Upper lobe of left lung (tissue), 6 donors: ENCODE data around the gene SLC13A3. TPM values are rescaled to one million over a fixed set of nuclear protein-coding genes. Genes with fewer than 3 reads are reported as not detected.
A peak's percentile ranks its signal among the peaks of the same experiment; 100 is the strongest.

Experiments
- ATAC-seq, 2 donors: fragments of 200-7000 bp; cut with Tn5 transposase; one replicate each; pipeline ENCODE4 v1.9.1; 2022; ENCODE audit warnings: mild to moderate bottlenecking in 2 of 2, moderate library complexity in 2 of 2; ENCODE audit not compliant: low FRiP score in 2 of 2
- DNase-seq, 2 donors: peaks; one replicate each; pipeline ENCODE4 v3.0.0-alpha.2; 2019 to 2020
- H3K27ac ChIP-seq, 4 donors: fragments of 200-600 bp; sonication (generic); one replicate each; pipeline ENCODE4 v1.5.1; 2016 to 2019
- H3K27me3 ChIP-seq, 4 donors: fragments of 200-600 bp; sonication (generic); one replicate each; pipeline ENCODE4 v1.5.1; 2017 to 2019
- H3K36me3 ChIP-seq, 4 donors: fragments of 200-600 bp; sonication (generic); one replicate each; pipeline ENCODE4 v1.5.1; 2016 to 2019
- H3K4me1 ChIP-seq, 4 donors: fragments of 200-600 bp; sonication (generic); one replicate each; pipeline ENCODE4 v1.5.1; 2018 to 2019
- H3K4me3 ChIP-seq, 4 donors: fragments of 200-600 bp; sonication (generic); one replicate each; pipeline ENCODE4 v1.5.1; 2017 to 2019; ENCODE audit warnings: mild to moderate bottlenecking in 2 of 4, moderate library complexity in 1 of 4
- H3K9me3 ChIP-seq, 4 donors: fragments of 200-600 bp; sonication (generic); one replicate each; pipeline ENCODE4 v1.5.1; 2018 to 2019
- EP300 ChIP-seq, 4 donors: sonication (generic); formaldehyde crosslinking; IDR thresholded peaks; one replicate each; pipeline ENCODE4 v1.5.1; 2017; ENCODE audit warnings: antibody characterized with exemption in 4 of 4, control low read depth in 2 of 4
- POLR2A ChIP-seq, 4 donors: fragments of 450-650 bp; IDR thresholded peaks; one replicate each; pipeline ENCODE4 v1.5.1; 2016 to 2017; ENCODE audit warnings: antibody characterized with exemption in 4 of 4, mild to moderate bottlenecking in 2 of 4
- POLR2AphosphoS5 ChIP-seq, 2 donors: sonication (generic); formaldehyde crosslinking; IDR thresholded peaks; one replicate each; pipeline ENCODE4 v1.5.1; 2017; ENCODE audit warnings: antibody characterized with exemption in 2 of 2
- WGBS, 2 donors: methylation state at CpG; one replicate each; pipeline ENCODE4 v1.1.5; 2017 to 2018; 5-methylcytosine and 5-hydroxymethylcytosine counted together
- total RNA-seq, 6 donors: library from RNA; depleted of rRNA in 4 of 6; stranded (reverse); fragments of >200 nt in 4 of 6; gene quantifications; one replicate each; pipeline versions ENCODE4 v1.1.0 to v1.2.1, GENCODE V29; 2016 to 2021
- TF ChIP-seq, protein P1 (sequence below), 6 experiments: fragments of 450-650 bp in 4 of 6; fragments of 200-600 bp in 2 of 6; sonication (generic) in 2 of 6; IDR thresholded peaks; one replicate each; pipeline ENCODE4 v1.5.1; 2016 to 2019; ENCODE audit warnings: antibody characterized with exemption in 6 of 6
- donor health status: DM: no; HTN: no; CAD: no; lungs with moderate emphysema.
- donor health status: DM: no; HTN: yes; CAD: no; lungs with severe emphysema.

SLC13A3 gene
- total RNA-seq, 6 donors from 2014 or later = 0.88 to 11.5 (median 1.3) TPM

DNA sequence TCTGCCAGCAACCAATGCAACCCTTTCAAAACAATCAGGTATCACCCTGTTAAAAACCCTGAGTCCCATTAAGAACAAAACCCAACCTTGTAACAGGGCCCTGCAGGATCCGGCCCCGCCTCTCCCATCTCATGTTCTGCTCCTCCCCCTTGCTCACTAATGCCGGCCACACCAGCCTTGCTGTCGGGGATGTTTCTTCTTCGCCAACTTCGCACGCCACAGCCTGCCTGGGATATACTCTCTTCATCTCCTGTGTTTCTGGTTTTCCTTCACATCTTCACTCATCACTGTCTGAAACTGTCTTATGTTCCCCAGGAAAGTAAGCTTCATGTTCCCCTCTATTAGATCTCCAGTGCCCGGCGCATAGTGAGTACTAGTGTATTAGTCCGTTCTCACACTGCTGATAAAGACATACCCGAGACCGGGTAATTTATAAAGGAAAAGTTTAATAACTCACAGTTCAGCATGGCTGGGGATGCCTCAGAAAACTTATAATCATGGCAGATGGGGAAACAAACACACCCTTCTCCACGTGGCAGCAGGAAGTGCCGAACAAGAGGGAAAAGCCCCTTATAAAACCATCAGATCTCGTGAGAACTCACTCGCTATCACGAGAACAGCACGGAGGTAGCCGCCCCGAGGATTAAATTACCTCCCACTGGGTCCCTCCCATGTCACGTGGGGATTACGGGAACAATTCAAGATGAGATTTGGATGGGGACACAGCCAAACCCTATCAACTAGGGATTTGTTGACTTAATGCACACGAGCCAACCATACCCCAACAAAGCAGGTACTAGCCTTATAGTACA, 32.9 kb upstream of the SLC13A3 start:
- WGBS, 2 donors = 57 to 59% methylated on average over 23 of the region's 23 CpGs
- Histone ChIP-seq H3K9me3 (no peaks in the 10 kb centered on the region), H3K4me3 (peak overlapping the region in 3 of 4 donors; percentile 19 to 39 (median 35)), H3K36me3 (peaks cover 0 to 32% (median 2%) of the 10 kb centered on the region in 4 donors), H3K4me1 (peaks cover 26 to 37% (median 32%) of the 10 kb centered on the region in 4 donors), H3K27me3 (no peaks in the 10 kb centered on the region), H3K27ac (peak overlapping the region in 3 of 4 donors; percentile 2 to 35 (median 15))
- DNase-seq (peak in 1 of 2 donors; percentile 65), ATAC-seq (peak; percentile 76 to 79)
- TF ChIP-seq POLR2A (IDR thresholded peaks at IDR 0.05) (no peak), EP300 (IDR thresholded peaks at IDR 0.05) (no peak), POLR2AphosphoS5 (IDR thresholded peaks at IDR 0.05) (no peak)
- TF ChIP-seq, protein P1, sequence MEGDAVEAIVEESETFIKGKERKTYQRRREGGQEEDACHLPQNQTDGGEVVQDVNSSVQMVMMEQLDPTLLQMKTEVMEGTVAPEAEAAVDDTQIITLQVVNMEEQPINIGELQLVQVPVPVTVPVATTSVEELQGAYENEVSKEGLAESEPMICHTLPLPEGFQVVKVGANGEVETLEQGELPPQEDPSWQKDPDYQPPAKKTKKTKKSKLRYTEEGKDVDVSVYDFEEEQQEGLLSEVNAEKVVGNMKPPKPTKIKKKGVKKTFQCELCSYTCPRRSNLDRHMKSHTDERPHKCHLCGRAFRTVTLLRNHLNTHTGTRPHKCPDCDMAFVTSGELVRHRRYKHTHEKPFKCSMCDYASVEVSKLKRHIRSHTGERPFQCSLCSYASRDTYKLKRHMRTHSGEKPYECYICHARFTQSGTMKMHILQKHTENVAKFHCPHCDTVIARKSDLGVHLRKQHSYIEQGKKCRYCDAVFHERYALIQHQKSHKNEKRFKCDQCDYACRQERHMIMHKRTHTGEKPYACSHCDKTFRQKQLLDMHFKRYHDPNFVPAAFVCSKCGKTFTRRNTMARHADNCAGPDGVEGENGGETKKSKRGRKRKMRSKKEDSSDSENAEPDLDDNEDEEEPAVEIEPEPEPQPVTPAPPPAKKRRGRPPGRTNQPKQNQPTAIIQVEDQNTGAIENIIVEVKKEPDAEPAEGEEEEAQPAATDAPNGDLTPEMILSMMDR (IDR thresholded peaks at IDR 0.05) = no peak

DNA sequence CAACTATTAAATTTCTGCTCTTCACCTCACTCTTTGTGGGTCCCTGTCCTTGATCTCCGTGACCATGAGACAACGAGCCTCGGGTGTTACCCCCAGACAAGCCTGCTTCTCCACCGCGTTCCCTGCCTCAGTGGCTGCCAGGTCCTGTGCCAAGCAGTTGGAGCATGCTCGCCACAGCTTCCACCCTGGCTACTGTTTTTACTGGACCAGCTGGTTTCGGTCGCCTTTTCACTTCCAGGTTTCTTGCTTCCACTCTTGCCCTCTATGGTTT, 32.3 kb upstream of the SLC13A3 start:
- TF ChIP-seq EP300 (IDR thresholded peaks at IDR 0.05) (no peak), POLR2AphosphoS5 (IDR thresholded peaks at IDR 0.05) (no peak), POLR2A (IDR thresholded peaks at IDR 0.05) (no peak)
- TF ChIP-seq, protein P1 (IDR thresholded peaks at IDR 0.05) = no peak
- peak overlapping the region in 3 of 4 donors; percentile 19 to 39 (median 35) for H3K4me3 ChIP-seq
- H3K36me3 ChIP-seq = peaks cover 0 to 32% (median 2%) of the 10 kb centered on the region in 4 donors
- peak overlapping the region in 2 of 4 donors; percentile 15 to 35 for H3K27ac ChIP-seq
- ATAC-seq (no peak), DNase-seq (no peak)
- H3K4me1 ChIP-seq = peaks cover 26 to 34% (median 31%) of the 10 kb centered on the region in 4 donors
- no peaks in the 10 kb centered on the region for H3K27me3 ChIP-seq
- H3K9me3 ChIP-seq = no peaks in the 10 kb centered on the region
- WGBS, 2 donors = 62 to 87% methylated on average over 8 of the region's 8 CpGs

DNA sequence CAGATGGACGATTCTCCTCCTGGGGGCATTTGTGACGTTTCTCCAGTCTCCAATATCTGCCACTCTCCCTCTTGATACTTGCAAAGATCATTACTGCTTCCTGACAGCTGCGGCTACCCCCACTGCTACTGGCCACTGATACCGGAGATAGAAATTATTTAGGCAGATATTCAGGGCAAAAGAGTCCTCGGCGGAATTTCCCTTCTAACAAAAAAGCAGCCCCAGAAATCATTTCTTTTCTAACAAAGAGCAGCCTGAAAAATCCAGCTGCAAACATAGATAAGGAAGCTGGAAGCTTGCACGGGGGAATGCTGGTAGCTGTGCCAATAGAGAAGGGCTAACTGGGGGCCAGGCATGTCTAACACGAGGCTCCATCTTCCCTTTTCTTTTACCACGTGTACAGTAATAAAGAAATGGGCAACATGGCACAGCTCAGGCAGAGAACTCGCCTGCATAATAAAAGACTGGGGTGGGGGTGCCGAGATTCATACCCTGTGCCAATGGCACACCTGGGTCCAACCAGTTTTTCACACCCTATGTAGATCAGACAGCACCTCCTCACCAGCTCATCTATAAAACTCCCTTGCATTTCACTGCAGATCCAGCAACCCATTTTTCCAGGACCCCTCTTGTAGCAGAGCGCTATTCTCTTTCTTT, 31.9 kb upstream of the SLC13A3 start:
- Histone ChIP-seq H3K27ac (peak overlapping the region in 2 of 4 donors; percentile 15 to 35), H3K4me3 (peak overlapping the region in 3 of 4 donors; percentile 19 to 39 (median 35)), H3K9me3 (no peaks in the 10 kb centered on the region), H3K36me3 (peaks cover 0 to 32% (median 2%) of the 10 kb centered on the region in 4 donors), H3K4me1 (peaks cover 21 to 29% (median 27%) of the 10 kb centered on the region in 4 donors), H3K27me3 (no peaks in the 10 kb centered on the region)
- no peak for ATAC-seq
- TF ChIP-seq POLR2AphosphoS5 (IDR thresholded peaks at IDR 0.05) (no peak), POLR2A (IDR thresholded peaks at IDR 0.05) (no peak), EP300 (IDR thresholded peaks at IDR 0.05) (no peak)
- TF ChIP-seq, protein P1 (IDR thresholded peaks at IDR 0.05) = no peak
- no peak for DNase-seq
- 41 to 42% methylated on average over 12 of the region's 12 CpGs for WGBS, 2 donors

DNA sequence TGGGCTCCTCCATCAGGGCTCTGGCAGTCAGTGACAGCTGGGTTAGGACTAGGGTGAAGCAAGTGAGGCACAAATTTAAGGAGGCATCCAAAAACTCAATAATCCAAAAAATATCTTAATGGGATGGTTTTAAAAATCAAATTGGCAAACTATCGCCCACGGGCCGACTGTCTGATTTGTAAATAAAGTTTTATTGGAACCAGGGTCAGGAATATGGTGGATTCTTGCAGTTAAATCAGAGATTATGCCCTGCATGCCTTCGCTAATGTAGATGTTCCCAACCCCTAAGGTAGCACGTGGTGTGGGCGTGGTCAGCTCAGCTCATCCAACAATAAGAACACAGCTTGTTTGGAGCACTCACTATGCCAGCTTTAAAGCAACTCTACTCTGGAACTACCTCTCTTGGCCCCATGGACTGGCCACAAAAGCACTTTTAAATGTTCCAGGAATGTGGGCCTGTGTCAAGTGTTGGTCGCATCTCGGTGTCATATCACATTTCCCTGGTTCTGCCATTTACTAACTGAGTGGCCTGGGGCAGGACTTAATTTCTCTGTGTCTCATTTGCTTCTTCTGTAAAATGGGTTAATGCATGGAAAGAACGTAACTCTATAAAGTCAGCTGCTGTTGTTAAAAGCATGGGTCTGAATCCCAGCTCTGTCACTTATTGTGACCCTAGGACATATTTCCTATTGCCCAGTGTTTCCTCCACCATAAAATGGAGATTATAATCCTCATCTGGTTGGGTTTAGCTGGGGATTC, 31.0 kb upstream of the SLC13A3 start:
- TF ChIP-seq, protein P1 (IDR thresholded peaks at IDR 0.05) = no peak
- TF ChIP-seq POLR2A (IDR thresholded peaks at IDR 0.05) (no peak), EP300 (IDR thresholded peaks at IDR 0.05) (no peak)
- Histone ChIP-seq H3K36me3 (peaks cover 0 to 32% (median 2%) of the 10 kb centered on the region in 4 donors), H3K4me1 (peaks cover 12 to 20% (median 18%) of the 10 kb centered on the region in 4 donors), H3K4me3 (no peak overlapping the region), H3K27ac (no peak overlapping the region), H3K27me3 (no peaks in the 10 kb centered on the region), H3K9me3 (no peaks in the 10 kb centered on the region)
- WGBS, 2 donors = 85% methylated on average over 9 of the region's 9 CpGs
- ATAC-seq = no peak
- DNase-seq = no peak
